Astrocyte (in vitro differentiated cells and primary cell): Measurements from ENCODE around the gene CCDC88B.

Experiments used
- CTCF ChIP-seq: IDR thresholded peaks from 2 replicates; pipeline ENCODE4 v1.5.1; 2011; ENCODE audit warnings: low read depth, mild to moderate bottlenecking, inconsistent platforms, low read length, moderate library complexity; ENCODE audit not compliant: insufficient read depth
- EZH2 ChIP-seq: IDR thresholded peaks from 2 replicates; pipeline ENCODE4 v1.6.1; 2012; ENCODE audit warnings: mild to moderate bottlenecking, low read length, inconsistent platforms; ENCODE audit not compliant: insufficient read depth

GRCh38 chr11:64296236-64296635 is 43.8 kb upstream of the CCDC88B start:
- TF ChIP-seq CTCF (no peak), EZH2 (no peak)
